ENCODE data around the gene C1RL. TPM values are rescaled to one million over a fixed set of nuclear protein-coding genes. Genes with fewer than 3 reads are reported as not detected.

The C1RL gene
- total and polyA plus RNA-seq, 2 of the 4 experiments (the other 2 are of a cell fraction): 9.1 to 12.3 TPM

DNA sequence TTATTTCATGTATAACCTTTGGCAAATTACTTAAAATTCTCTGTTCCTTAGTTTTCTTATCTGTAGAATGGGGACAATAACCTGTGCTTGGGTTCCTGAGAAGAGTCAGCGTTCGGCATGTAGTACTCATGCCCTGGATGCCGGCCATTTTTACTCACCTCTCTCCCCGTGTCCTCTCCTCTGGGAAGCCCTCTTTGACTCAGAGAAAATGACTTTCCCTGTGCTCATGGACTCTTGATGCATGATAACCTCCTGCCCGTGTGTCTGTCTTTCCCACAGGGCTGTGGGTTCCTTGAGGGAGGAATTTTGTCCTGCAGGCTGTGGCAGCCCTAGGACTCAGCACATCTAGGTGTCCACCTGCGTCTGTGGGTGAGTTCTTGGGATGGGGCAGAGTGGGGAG, 5.8 kb upstream of the C1RL start:
- Histone ChIP-seq H3K56ac (ENCODE audit: extremely low read depth, insufficient read depth, low read length) (no peak overlapping the region), H4K8ac (ENCODE audit: low read depth in 2 of 2, low read length in 2 of 2) (no peak overlapping the region), H4K5ac (ENCODE audit: low read depth, low read length) (no peak overlapping the region), H3K9ac (ENCODE audit: low read depth, low read length) (no peak overlapping the region), H2AK5ac (ENCODE audit: low read depth, low read length) (no peak overlapping the region), H2BK15ac (ENCODE audit: low read depth, low read length) (no peak overlapping the region), H3K27ac (ENCODE audit: insufficient read depth, low read length) (no peak overlapping the region), H3K14ac (replicated peaks; ENCODE audit: low read depth, low read length) (no peak overlapping the region), H2AK9ac (replicated peaks; ENCODE audit: low read depth, low read length, poor library complexity) (no peak overlapping the region), H2BK5ac (ENCODE audit: low read depth, low read length, poor library complexity, severe bottlenecking) (no peak overlapping the region), H4K91ac (ENCODE audit: insufficient read depth, low read depth, low read length) (no peak overlapping the region), H3K79me1 (ENCODE audit: low read depth in 1 of 2, low read length in 2 of 2) (peaks cover 9 to 18% of the 10 kb centered on the region in 2 experiments; a peak in 3 of 4 replicates), H2BK120ac (ENCODE audit: low read depth, low read length) (no peak overlapping the region), H3K4me1 (ENCODE audit: control insufficient read depth, insufficient read depth, low read length) (no peaks in the 10 kb centered on the region; the same call in 1 of the 2 replicates), H4K20me1 (ENCODE audit: insufficient read depth, low read length) (no peaks in the 10 kb centered on the region), H3K4ac (ENCODE audit: low read depth, low read length) (no peak overlapping the region; the same call in 1 of the 2 replicates), H3K4me3 (ENCODE audit: insufficient read depth, low read depth, low read length) (no peak overlapping the region), H3K23ac (ENCODE audit: low read depth, low read length) (no peak overlapping the region), H3K9me1 (ENCODE audit: insufficient read depth, low read length) (no peaks in the 10 kb centered on the region), H2AFZ (replicated peaks; ENCODE audit: low read length, poor library complexity) (no peak overlapping the region), H3K4me2 (ENCODE audit: low read depth, low read length) (no peak overlapping the region), H2BK20ac (ENCODE audit: low read depth, low read length) (no peak overlapping the region), H3K9me3 (ENCODE audit: control insufficient read depth, insufficient read depth, low read length) (no peaks in the 10 kb centered on the region), H3K27me3 (ENCODE audit: control insufficient read depth, insufficient read depth, low read length) (no peaks in the 10 kb centered on the region), H3K36me3 (ENCODE audit: control insufficient read depth, insufficient read depth, low read length) (peaks cover 35% of the 10 kb centered on the region), H3K18ac (ENCODE audit: low read depth, low read length) (no peak overlapping the region)
- POLR2A ChIA-PET (ENCODE audit: unreplicated experiment): no interaction called here
- no peak for DNase-seq
- ATAC-seq (ENCODE audit: low read depth): no peak
- dilution Hi-C loops (cut with HindIII; ENCODE audit: low sequenced_read_pairs, unreplicated experiment) (no loop called here), in situ Hi-C loops (cut with MboI; ENCODE audit: low sequenced_read_pairs) (loop anchor here (5.0 to 10.0 kb wide), 2 partner anchors 53 to 170 kb away; partner anchors contain the start of genes C12orf57, C1S and RNU7-1), intact Hi-C loops (cut with micrococcal nuclease) (loop anchor here (5.0 kb wide), 1 partner anchor 243 kb away; the partner anchor contains the start of gene SPSB2)
- BruUV-seq (replicated peaks): no TSS peak
- CTCF ChIA-PET: no interaction called here
- no peak for TF ChIP-seq POLR2A (IDR thresholded peaks at IDR 0.05; ENCODE audit: low read depth, low read length)
- no peak for TF ChIP-seq NFE2L2 (IDR thresholded peaks at IDR 0.05; ENCODE audit: low read depth, low read length)
- TF ChIP-seq MAFK (IDR thresholded peaks at IDR 0.05; ENCODE audit: low read depth, low read length): no peak
- no peak for TF ChIP-seq BHLHE40 (IDR thresholded peaks at IDR 0.05; ENCODE audit: low read depth, low read length)
- TF ChIP-seq, protein P1, sequence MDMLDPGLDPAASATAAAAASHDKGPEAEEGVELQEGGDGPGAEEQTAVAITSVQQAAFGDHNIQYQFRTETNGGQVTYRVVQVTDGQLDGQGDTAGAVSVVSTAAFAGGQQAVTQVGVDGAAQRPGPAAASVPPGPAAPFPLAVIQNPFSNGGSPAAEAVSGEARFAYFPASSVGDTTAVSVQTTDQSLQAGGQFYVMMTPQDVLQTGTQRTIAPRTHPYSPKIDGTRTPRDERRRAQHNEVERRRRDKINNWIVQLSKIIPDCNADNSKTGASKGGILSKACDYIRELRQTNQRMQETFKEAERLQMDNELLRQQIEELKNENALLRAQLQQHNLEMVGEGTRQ (IDR thresholded peaks at IDR 0.05; ENCODE audit: low read depth, low read length): no peak
- TF ChIP-seq, protein P2, sequence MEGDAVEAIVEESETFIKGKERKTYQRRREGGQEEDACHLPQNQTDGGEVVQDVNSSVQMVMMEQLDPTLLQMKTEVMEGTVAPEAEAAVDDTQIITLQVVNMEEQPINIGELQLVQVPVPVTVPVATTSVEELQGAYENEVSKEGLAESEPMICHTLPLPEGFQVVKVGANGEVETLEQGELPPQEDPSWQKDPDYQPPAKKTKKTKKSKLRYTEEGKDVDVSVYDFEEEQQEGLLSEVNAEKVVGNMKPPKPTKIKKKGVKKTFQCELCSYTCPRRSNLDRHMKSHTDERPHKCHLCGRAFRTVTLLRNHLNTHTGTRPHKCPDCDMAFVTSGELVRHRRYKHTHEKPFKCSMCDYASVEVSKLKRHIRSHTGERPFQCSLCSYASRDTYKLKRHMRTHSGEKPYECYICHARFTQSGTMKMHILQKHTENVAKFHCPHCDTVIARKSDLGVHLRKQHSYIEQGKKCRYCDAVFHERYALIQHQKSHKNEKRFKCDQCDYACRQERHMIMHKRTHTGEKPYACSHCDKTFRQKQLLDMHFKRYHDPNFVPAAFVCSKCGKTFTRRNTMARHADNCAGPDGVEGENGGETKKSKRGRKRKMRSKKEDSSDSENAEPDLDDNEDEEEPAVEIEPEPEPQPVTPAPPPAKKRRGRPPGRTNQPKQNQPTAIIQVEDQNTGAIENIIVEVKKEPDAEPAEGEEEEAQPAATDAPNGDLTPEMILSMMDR (conservative IDR thresholded peaks at IDR 0.05; ENCODE audit: low read depth, low read length): no peak
- 81% methylated on average over 4 of the region's 6 CpGs; no CpG with 5 or more reads in 1 of the 2 experiments for WGBS, 2 experiments (ENCODE audit: extremely low coverage in 2 of 2, insufficient read length in 1 of 2)

All from IMR-90 (cell line).